Parietal lobe (tissue), 2 donors: Measurements from ENCODE around the gene ADSS1. TPM values are rescaled to one million over a fixed set of nuclear protein-coding genes. Genes with fewer than 3 reads are reported as not detected.

Experiments
- small RNA-seq: library from RNA; depleted of rRNA; stranded (forward); fragments of <200 nt; gene quantifications from one replicate; pipeline ENCODE3, GENCODE V24; 2014; ENCODE audit warnings: low replicate concordance
- total RNA-seq: library from RNA; depleted of rRNA; stranded (reverse); fragments of >200 nt; gene quantifications from one replicate; pipeline ENCODE4 v1.2.3, GENCODE V29; 2014

The ADSS1 gene
- total RNA-seq = 0.94 TPM

GRCh38 chr14:104723651-104724406, at the start of gene ADSS1:
TSS of gene ADSS1 (plus strand) at chr14:104724229. CDS start at chr14:104724271, 42 bp downstream.

GRCh38 chr14:104689109-104689880, 34.7 kb upstream of the ADSS1 start, which contains the start of gene INF2:
TSS of gene INF2 (plus strand) at chr14:104689618. CDS start at chr14:104701366, 11,748 bp downstream.

GRCh38 chr14:104752735-104753527, 28.9 kb downstream of the ADSS1 start, which contains the start of gene SIVA1:
TSS of gene SIVA1 (plus strand) at chr14:104753147. CDS start at chr14:104753202, 55 bp downstream.

GRCh38 chr14:104794993-104795780, 71.2 kb downstream of the ADSS1 start, which contains the start of gene AKT1:
TSS of gene AKT1 (minus strand) at chr14:104795748. CDS start at chr14:104792643, 3,105 bp downstream.

Small RNA genes lying within 50 kb of the gene (small RNA-seq; reads per million reads assigned to genes)
- not detected for gene MIR4710

Other genes starting within 250 kb of the ADSS1 start
- gene C14orf180, start 144.5 kb upstream of the ADSS1 start, total RNA-seq = not detected
- gene TMEM179, start 119.5 kb upstream of the ADSS1 start, total RNA-seq = 43.2 TPM
- gene INF2, start 34.6 kb upstream of the ADSS1 start, total RNA-seq = 14.4 TPM
- 26.0 TPM for gene SIVA1, start 28.9 kb downstream of the ADSS1 start, total RNA-seq
- 127 TPM for gene AKT1, start 71.5 kb downstream of the ADSS1 start, total RNA-seq
- gene ZBTB42, start 76.9 kb downstream of the ADSS1 start, total RNA-seq = 0.63 TPM
- gene CEP170B, start 141.0 kb downstream of the ADSS1 start, total RNA-seq = 26.0 TPM
- gene PLD4, start 200.7 kb downstream of the ADSS1 start, total RNA-seq = 2.5 TPM